Calu3 (cell line): Measurements from ENCODE around the gene COX11. TPM values are rescaled to one million over a fixed set of nuclear protein-coding genes. Genes with fewer than 3 reads are reported as not detected.
A peak's percentile ranks its signal among the peaks of the same experiment; 100 is the strongest.

Experiments
- Bru-seq: library from RNA; stranded (reverse); fragments of 400-500 nt; gene quantifications from one replicate; lab custom pipeline; 2021; lab: Mats Ljungman, UMichigan
- BruChase-seq, 2 experiments: library from RNA; stranded (reverse); fragments of 400-500 nt; gene quantifications; one replicate each; lab custom pipeline; 2021; lab: Mats Ljungman, UMichigan
- BruUV-seq: library from RNA; stranded (reverse); fragments of 400-500 nt; replicated peaks from 2 replicates; lab custom pipeline; 2021; lab: Mats Ljungman, UMichigan
- CTCF ChIA-PET: fragments of 300-600 bp; sonication (Branson Sonifier 250); formaldehyde crosslinking; loops from one replicate; lab custom pipeline; 2022; ENCODE audit warnings: antibody characterized with exemption; lab: Charles Lee
- DNase-seq: peaks from one replicate; pipeline ENCODE4 v3.0.0; 2022
- H3K27ac Mint-ChIP-seq: one replicate; pipeline ENCODE4 v1.8.0; 2022; ENCODE audit warnings: mixed read lengths; ENCODE audit not compliant: unreplicated experiment
- H3K27me3 Mint-ChIP-seq: one replicate; pipeline ENCODE4 v1.8.0; 2022; ENCODE audit warnings: mixed read lengths; ENCODE audit not compliant: unreplicated experiment
- H3K36me3 Mint-ChIP-seq: one replicate; pipeline ENCODE4 v1.8.0; 2022; ENCODE audit warnings: mild to moderate bottlenecking, moderate library complexity, mixed read lengths; ENCODE audit not compliant: insufficient read depth, unreplicated experiment
- H3K4me1 Mint-ChIP-seq: one replicate; pipeline ENCODE4 v1.8.0; 2022; ENCODE audit warnings: mild to moderate bottlenecking, low read depth, mixed read lengths; ENCODE audit not compliant: unreplicated experiment
- H3K4me3 Mint-ChIP-seq: one replicate; pipeline ENCODE4 v1.8.0; 2022; ENCODE audit warnings: mild to moderate bottlenecking, low read depth, moderate library complexity, mixed read lengths; ENCODE audit not compliant: unreplicated experiment
- H3K9me3 Mint-ChIP-seq: one replicate; pipeline ENCODE4 v1.8.0; 2022; ENCODE audit warnings: low read depth, mixed read lengths; ENCODE audit not compliant: unreplicated experiment
- CTCF ChIP-seq: fragments of 200-600 bp; IDR thresholded peaks from one replicate; pipeline ENCODE4 v1.8.0; 2022; ENCODE audit warnings: antibody characterized with exemption; ENCODE audit not compliant: unreplicated experiment
- intact Hi-C: fragments of 100-400 bp; cut with micrococcal nuclease; formaldehyde crosslinking; loops from one replicate; pipeline ENCODE4 v1.10.0; 2022; ENCODE audit not compliant: unreplicated experiment
- long read RNA-seq: library from polyadenylated mRNA; stranded (forward); transcript quantifications from one replicate; pipeline ENCODE4 v2.0.0, GENCODE V29; 2022
- total RNA-seq: library from RNA; stranded (reverse); gene quantifications from 2 replicates; pipeline ENCODE4 v1.2.3, GENCODE V29; 2022

Gene COX11, protein sequence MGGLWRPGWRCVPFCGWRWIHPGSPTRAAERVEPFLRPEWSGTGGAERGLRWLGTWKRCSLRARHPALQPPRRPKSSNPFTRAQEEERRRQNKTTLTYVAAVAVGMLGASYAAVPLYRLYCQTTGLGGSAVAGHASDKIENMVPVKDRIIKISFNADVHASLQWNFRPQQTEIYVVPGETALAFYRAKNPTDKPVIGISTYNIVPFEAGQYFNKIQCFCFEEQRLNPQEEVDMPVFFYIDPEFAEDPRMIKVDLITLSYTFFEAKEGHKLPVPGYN
- total RNA-seq, result 48.4 and 48.8 TPM in 2 replicates
- Bru-seq, nascent RNA, result percentile 74 among the genes with signal in this experiment
- percentile 88 among the genes with signal in this experiment for BruChase-seq, experiment 1, labeled RNA remaining after a 6-hour chase
- BruChase-seq, experiment 2, labeled RNA remaining after a 2-hour chase, result percentile 76 among the genes with signal in this experiment
- long read RNA-seq, transcript COX11-201 (4 exons, 2,497 nt), result major isoform, 38 of 56 reads
- long read RNA-seq, partial matches to known transcripts, result 0 of 56 reads
- long read RNA-seq, other reads (novel, unspliced or antisense), result 12 of 56 reads

GRCh38 chr17:54968262-54968987, at the start of gene COX11, which contains the start of gene STXBP4:
Gene COX11, minus strand, starts transcription at chr17:54968654. Its CDS starts 8 bp downstream, at chr17:54968646.
Gene STXBP4, plus strand, starts transcription at chr17:54968765. Its CDS starts 17,455 bp downstream, at chr17:54986220.
- DNase-seq, result peak; percentile 87
- TF ChIP-seq CTCF, result no peak
- H3K27ac Mint-ChIP-seq, result no peak within 1 kb of the TSS
- H3K4me1 Mint-ChIP-seq, result no peaks in the 10 kb centered on the region
- no peaks in the 10 kb centered on the region for H3K36me3 Mint-ChIP-seq
- H3K27me3 Mint-ChIP-seq, result no peaks in the 10 kb centered on the region
- H3K9me3 Mint-ChIP-seq, result no peaks in the 10 kb centered on the region
- CTCF ChIA-PET, result interaction anchor here (0.6 kb wide), 1 partner anchor 37 kb away, joined by 3 read pairs; no protein-coding TSS in a partner anchor
- no peak within 1 kb of the TSS for H3K4me3 Mint-ChIP-seq
- BruUV-seq, result no TSS peak
- intact Hi-C loops, result loop anchor here (2.0 kb wide), 1 partner anchor 68 kb away; the partner anchor contains the start of gene TOM1L1

GRCh38 chr17:55005520-55005919, 37.1 kb upstream of the COX11 start:
- Mint-ChIP-seq H3K4me3 (no peak overlapping the region), H3K27me3 (no peaks in the 10 kb centered on the region), H3K27ac (no peak overlapping the region), H3K9me3 (no peaks in the 10 kb centered on the region), H3K36me3 (no peaks in the 10 kb centered on the region), H3K4me1 (no peaks in the 10 kb centered on the region)
- no TSS peak for BruUV-seq
- peak; percentile 51 for TF ChIP-seq CTCF
- no peak for DNase-seq
- intact Hi-C loops, result no loop called here
- CTCF ChIA-PET, result interaction anchor here (0.6 to 1.9 kb wide), 2 partner anchors 13 to 37 kb away, joined by 3 to 15 read pairs; no protein-coding TSS in a partner anchor

DNA sequence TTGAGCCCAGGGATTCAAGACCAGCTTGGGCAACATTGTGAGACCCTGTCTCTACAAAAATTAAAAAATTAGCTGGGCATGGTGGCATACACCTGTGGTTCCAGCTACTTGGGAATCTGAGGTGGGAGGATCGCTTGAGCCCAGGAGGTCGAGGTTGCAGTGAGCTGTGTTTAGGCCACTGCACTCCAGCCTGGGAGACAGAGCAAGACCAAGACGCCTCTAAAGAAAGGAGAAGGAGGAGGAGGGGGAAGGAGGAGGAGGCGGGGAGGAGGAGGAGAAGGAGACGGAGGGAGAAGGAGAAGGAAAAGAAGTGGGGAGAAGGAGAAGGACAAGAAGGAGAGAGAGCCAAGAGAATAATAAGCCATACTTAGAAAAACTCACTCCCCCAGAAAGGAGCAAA, 36.0 kb upstream of the COX11 start:
- BruUV-seq, result no TSS peak
- Mint-ChIP-seq H3K4me1 (no peaks in the 10 kb centered on the region), H3K4me3 (no peak overlapping the region), H3K36me3 (no peaks in the 10 kb centered on the region), H3K27me3 (no peaks in the 10 kb centered on the region), H3K27ac (no peak overlapping the region), H3K9me3 (no peaks in the 10 kb centered on the region)
- no peak for DNase-seq
- no peak for TF ChIP-seq CTCF
- CTCF ChIA-PET, result interaction anchor here (1.9 kb wide), 1 partner anchor 12 kb away, joined by 15 read pairs; no protein-coding TSS in a partner anchor
- intact Hi-C loops, result no loop called here

GRCh38 chr17:55002458-55002857, 34.0 kb upstream of the COX11 start:
- no peaks in the 10 kb centered on the region for H3K9me3 Mint-ChIP-seq
- H3K27me3 Mint-ChIP-seq, result no peaks in the 10 kb centered on the region
- CTCF ChIA-PET, result no interaction called here
- TF ChIP-seq CTCF, result no peak
- intact Hi-C loops, result no loop called here
- H3K36me3 Mint-ChIP-seq, result no peaks in the 10 kb centered on the region
- no peak overlapping the region for H3K27ac Mint-ChIP-seq
- no peak overlapping the region for H3K4me3 Mint-ChIP-seq
- no TSS peak for BruUV-seq
- no peak for DNase-seq
- no peaks in the 10 kb centered on the region for H3K4me1 Mint-ChIP-seq
